ENCODE measurements around the gene DRAM1.

The DRAM1 gene

GRCh38 chr12:101942250-101942605 lies 64.8 kb downstream of the DRAM1 start:
- DNase-seq = no peak

DNA sequence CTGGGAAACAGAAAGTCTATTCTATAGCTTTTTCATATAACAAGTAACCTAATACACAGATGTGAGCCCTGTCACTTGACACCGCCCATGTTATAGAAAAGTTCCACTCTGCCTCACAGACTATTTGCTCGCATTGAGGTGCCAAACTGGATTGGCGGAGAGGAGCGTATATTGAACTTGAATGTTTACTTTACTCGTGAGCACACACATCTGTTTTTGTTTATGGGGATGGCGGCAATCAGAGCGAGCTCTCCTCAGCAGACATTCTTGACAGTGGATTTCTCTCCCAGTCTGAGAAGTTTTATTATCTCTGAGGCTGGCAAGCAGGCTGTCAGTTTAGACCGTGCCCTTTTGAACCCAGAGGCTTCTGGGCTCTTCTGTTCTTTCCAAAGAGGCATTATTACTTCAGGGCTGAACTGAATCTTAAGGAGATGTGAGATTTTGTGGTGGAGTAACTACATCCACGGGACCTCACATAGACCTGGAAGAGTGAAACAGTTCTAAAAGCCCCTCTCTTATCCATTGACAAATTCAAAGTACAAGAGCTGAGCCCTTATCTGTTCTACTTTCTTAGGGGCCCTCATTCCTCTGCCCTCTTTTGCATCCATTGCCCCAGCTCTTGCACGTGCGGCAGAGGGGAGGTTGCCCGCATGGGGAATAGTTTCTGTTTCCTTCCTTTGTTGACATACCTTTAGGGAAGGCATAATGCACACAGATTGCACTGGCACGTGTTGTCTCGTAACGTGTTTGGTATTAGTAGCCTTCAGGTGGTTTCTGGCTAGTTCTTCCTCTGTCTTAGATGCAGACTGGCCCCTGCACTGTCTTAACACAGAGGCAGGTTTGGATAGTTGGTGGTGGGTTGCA lies 68.2 kb downstream of the DRAM1 start:
- DNase-seq = no peak

GRCh38 chr12:101946233-101946611 lies 68.8 kb downstream of the DRAM1 start:
- DNase-seq = no peak

DNA sequence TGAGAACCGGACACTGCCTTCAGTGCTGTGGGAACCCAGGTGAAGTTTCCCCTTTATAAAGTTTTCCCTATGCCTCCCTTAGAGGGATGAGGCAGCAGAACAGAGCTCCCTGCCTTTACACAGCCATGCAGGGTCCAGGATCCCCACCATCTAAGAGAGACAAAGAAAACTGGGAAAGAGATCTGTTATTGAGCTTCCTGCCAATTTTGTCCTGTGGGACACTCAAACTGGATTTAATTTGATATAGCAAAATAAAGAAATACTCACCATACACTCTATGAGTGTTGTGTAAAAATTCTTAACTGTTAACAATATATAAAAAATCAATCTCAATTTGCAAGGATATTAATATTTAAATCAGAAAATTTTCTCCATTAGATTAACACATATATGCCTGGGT lies 69.9 kb downstream of the DRAM1 start:
- DNase-seq = no peak

DNA sequence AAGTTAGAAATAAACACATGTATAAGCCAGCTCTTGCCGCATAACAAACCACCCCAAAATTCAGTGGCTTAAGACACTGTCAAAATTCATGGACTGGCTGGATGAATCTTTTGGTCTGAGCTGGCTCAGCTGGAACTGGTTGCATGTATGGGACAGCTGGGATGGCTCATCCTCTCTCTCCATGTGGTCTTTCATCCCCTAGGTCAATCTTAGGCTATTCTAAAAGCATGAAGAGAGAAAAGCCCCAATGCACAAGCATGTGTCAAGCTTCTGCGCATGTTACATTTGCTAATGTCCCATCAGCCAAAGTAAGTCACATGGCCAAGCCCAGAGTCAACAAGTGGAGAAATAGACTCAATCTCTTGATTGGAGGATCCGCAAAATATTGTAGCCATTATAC lies 71.0 kb downstream of the DRAM1 start:
- no peak for DNase-seq

- DNase-seq = no peak
These were observed 73.8 kb downstream of the DRAM1 start for GRCh38 chr12:101951002-101951670.

DNA sequence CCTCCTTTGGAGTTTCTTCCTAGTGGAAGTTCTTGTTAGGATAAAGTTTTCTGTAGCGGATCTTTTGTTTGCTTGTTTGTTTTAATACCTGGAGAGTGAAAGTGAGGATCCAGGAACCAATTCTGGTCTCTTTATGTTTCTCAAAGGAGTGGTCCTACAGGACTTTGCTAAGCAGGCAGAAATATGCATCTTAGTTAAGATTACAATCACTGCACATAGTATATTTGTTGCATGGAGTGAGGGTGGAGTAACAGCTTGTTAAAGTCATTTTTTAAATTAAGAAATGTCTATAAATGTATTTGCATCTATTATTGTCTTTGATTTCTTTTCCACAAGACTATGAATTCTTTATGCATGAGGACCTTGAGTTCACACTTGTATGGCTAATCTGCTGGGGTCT lies 76.7 kb downstream of the DRAM1 start:
- no peak for DNase-seq

GRCh38 chr12:101954676-101955075 lies 77.3 kb downstream of the DRAM1 start:
- DNase-seq = no peak

GRCh38 chr12:101957252-101957959 lies 80.0 kb downstream of the DRAM1 start:
- DNase-seq = no peak

GRCh38 chr12:101959607-101960006 lies 82.2 kb downstream of the DRAM1 start:
- no peak for DNase-seq

GRCh38 chr12:101962486-101962885 lies 85.1 kb downstream of the DRAM1 start:
- DNase-seq = no peak

GRCh38 chr12:101963697-101964096 lies 86.3 kb downstream of the DRAM1 start:
- no peak for DNase-seq

GRCh38 chr12:101966496-101966895 lies 89.1 kb downstream of the DRAM1 start:
- DNase-seq = no peak

DNA sequence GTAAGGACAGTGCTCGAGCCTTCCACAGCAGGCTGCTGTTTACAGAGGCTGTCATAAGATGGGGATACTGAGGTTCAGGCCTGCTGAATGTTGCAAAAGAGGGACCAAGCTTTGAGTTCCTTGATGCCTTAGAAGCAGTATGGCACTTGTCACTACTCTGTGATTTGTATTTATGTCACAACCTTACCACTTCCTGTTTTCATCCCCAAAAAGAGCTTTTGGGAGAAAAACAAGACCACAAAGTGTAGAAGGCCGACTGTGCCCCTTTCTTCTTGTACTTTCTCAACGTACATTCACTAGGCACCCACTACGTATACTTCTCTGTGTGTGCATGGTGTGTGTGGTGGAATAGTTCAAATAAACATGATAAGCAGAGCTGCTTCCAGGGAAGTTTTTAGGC lies 90.1 kb downstream of the DRAM1 start:
- no peak for DNase-seq

- no peak for DNase-seq
These were observed 91.4 kb downstream of the DRAM1 start for GRCh38 chr12:101968770-101969169.
